Large intestine (tissue), 3 donors: ENCODE data around the gene VPS13C. TPM values are rescaled to one million over a fixed set of nuclear protein-coding genes. Genes with fewer than 3 reads are reported as not detected.

Experiments used
- DNase-seq, 2 donors: peaks; one replicate each; pipeline versions ENCODE4 v3.0.0 to v3.0.0-alpha.2; 2013
- H3K27ac ChIP-seq: one replicate; pipeline ENCODE4 v1.5.1; 2013; ENCODE audit warnings: low read length
- H3K27me3 ChIP-seq: 2 replicates; pipeline ENCODE4 v1.6.1; 2013; ENCODE audit warnings: low read length; ENCODE audit not compliant: control insufficient read depth, insufficient read depth
- H3K36me3 ChIP-seq: 2 replicates; pipeline ENCODE4 v1.6.1; 2013; ENCODE audit warnings: low read length; ENCODE audit not compliant: control insufficient read depth, insufficient read depth
- H3K4me1 ChIP-seq: one replicate; pipeline ENCODE4 v1.6.1; 2013; ENCODE audit warnings: low read length; ENCODE audit not compliant: control insufficient read depth, insufficient read depth
- H3K4me3 ChIP-seq: one replicate; pipeline ENCODE4 v1.5.1; 2013; ENCODE audit warnings: low read length
- H3K9me3 ChIP-seq: one replicate; pipeline ENCODE4 v1.6.1; 2013; ENCODE audit warnings: mild to moderate bottlenecking, low read depth, low read length, moderate library complexity; ENCODE audit not compliant: control insufficient read depth
- WGBS: methylation state at CpG from one replicate; pipeline ENCODE4 v1.1.5; 2013; ENCODE audit warnings: low lambda C conversion rate; ENCODE audit not compliant: insufficient coverage; 5-methylcytosine and 5-hydroxymethylcytosine counted together
- polyA plus RNA-seq: library from polyadenylated mRNA; unstranded; fragments of 120-200 nt; gene quantifications from one replicate; pipeline ENCODE4 v1.2.1, GENCODE V29; 2013

The VPS13C gene
- polyA plus RNA-seq, 1 donor, result 61.6 TPM

DNA sequence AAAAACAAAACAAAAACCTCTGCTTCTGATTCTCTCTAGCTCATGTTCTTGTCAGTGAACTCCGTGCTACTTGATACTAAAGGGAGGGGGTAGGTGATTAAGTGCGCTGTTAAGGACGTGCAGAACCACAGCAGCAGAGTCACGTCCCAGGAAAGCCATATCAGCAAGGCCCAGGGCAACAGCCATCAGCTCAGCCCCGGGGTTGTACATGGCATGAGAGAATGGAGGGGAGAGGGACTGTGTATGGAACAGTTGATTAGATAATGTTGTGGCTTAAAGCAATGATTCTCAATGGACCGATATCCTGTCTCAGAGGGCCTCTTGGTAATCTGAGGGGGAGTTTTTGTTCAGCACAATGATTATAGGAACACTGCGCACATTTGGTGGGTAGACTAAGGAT, 34.1 kb upstream of the VPS13C start:
- no peaks in the 10 kb centered on the region for H3K9me3 ChIP-seq
- DNase-seq, result peak; percentile 46 to 74
- 20% methylated on average over 2 of the region's 7 CpGs for WGBS
- no peaks in the 10 kb centered on the region for H3K4me1 ChIP-seq
- H3K4me3 ChIP-seq, result no peak overlapping the region
- no peaks in the 10 kb centered on the region for H3K36me3 ChIP-seq
- H3K27ac ChIP-seq, result no peak overlapping the region
- H3K27me3 ChIP-seq, result no peaks in the 10 kb centered on the region

- WGBS, result no CpG with 5 or more reads among the region's 5 CpGs
- Histone ChIP-seq H3K9me3 (no peaks in the 10 kb centered on the region), H3K4me3 (no peak overlapping the region), H3K36me3 (no peaks in the 10 kb centered on the region), H3K27ac (no peak overlapping the region), H3K27me3 (no peaks in the 10 kb centered on the region), H3K4me1 (no peaks in the 10 kb centered on the region)
- DNase-seq, result no peak
Measured at GRCh38 chr15:62093809-62094208, 33.6 kb upstream of the VPS13C start.

DNA sequence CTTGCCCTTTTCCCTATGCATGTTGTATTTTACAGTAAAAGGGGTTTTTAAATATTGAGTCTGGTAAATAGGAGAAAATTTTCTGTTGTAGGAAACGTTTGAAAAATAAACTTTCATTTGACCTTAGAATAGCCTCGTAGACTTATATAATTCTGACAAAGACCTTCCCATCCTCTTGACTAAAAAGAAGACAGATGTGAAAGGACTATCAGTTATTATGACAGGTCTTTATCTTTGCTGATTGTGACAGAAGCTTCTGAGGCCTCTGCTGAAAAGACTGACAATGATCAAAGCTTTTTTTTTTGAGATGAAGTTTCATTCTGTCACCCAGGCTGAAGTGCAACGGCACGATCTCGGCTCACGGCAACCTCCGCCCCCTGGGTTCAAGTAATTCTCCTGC, 30.7 kb upstream of the VPS13C start:
- Histone ChIP-seq H3K27ac (no peak overlapping the region), H3K9me3 (no peaks in the 10 kb centered on the region), H3K27me3 (no peaks in the 10 kb centered on the region), H3K36me3 (no peaks in the 10 kb centered on the region), H3K4me1 (no peaks in the 10 kb centered on the region), H3K4me3 (no peak overlapping the region)
- 67% methylated on average over 2 of the region's 7 CpGs for WGBS
- DNase-seq, result no peak

DNA sequence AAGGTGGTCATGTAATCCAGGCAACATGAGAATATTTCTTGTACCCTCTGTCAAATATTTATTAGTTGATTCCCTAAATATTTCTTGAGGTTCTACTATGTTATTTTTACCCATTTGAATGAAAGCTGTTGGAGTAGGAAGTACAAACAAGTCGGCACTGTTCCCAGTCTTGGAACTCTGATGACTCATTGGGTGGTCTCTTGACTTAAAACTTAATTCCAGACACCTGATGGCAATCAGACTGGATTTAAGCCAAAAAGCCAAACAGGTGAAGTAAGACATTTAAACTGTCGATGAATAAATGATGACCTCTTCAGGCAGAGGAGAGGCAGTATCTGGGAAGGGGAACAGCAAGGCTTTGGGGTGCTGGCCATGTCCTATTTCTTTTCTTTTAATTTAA, 29.4 kb upstream of the VPS13C start:
- H3K36me3 ChIP-seq, result no peaks in the 10 kb centered on the region
- no peak overlapping the region for H3K27ac ChIP-seq
- no peak overlapping the region for H3K4me3 ChIP-seq
- H3K27me3 ChIP-seq, result no peaks in the 10 kb centered on the region
- DNase-seq, result no peak
- WGBS, result no CpG with 5 or more reads among the region's 2 CpGs
- no peaks in the 10 kb centered on the region for H3K4me1 ChIP-seq
- H3K9me3 ChIP-seq, result peaks cover 8% of the 10 kb centered on the region

- WGBS, result 86% methylated on average over 1 of the region's 1 CpG
- DNase-seq, result no peak
Measured at GRCh38 chr15:62088353-62088693, 28.1 kb upstream of the VPS13C start.

DNA sequence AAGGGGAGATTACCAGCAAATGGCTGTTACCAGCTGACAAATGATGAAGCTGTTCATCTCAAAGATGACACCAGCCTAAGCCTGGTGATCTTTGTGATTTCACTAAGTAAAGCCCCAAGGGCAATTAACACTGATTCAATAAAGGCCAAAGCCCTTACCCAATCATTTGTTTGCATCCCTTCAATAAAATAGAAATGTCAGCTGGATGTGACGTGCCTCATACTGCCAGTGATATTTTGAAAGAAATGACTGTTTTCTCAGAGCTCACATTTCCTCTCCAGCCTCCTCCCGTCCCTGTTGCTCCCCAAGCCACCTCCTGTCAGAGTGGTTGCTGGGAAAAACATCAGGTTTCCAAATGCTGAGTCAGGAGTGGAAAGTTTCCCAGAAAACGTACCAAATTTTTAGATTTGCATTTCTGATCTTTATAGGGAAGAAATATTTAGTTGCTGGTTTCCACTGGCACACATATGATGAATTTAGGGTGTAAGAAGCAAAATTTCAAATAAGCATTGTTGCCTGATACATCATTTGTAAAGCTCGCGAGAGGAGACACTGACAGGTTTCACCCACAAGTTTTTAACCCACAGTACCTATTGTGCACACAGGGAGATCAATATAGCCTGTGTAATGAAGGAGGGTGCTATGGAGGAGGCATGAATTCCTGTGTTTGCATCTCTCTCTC, 27.6 kb upstream of the VPS13C start:
- H3K36me3 ChIP-seq, result no peaks in the 10 kb centered on the region
- H3K27ac ChIP-seq, result peak overlapping the region; percentile 15
- no peak overlapping the region for H3K4me3 ChIP-seq
- no peaks in the 10 kb centered on the region for H3K27me3 ChIP-seq
- WGBS, result no CpG with 5 or more reads among the region's 5 CpGs
- peak in 1 of 2 donors; percentile 43 for DNase-seq
- H3K4me1 ChIP-seq, result peaks cover 2% of the 10 kb centered on the region
- peaks cover 8% of the 10 kb centered on the region for H3K9me3 ChIP-seq

More at GRCh38 chr15:62088353-62088693, 28.1 kb upstream of the VPS13C start:
- peaks cover 8% of the 10 kb centered on the region for H3K9me3 ChIP-seq
- H3K27me3 ChIP-seq, result no peaks in the 10 kb centered on the region
- peak overlapping the region; percentile 15 for H3K27ac ChIP-seq
- H3K4me3 ChIP-seq, result no peak overlapping the region
- no peaks in the 10 kb centered on the region for H3K4me1 ChIP-seq
- H3K36me3 ChIP-seq, result no peaks in the 10 kb centered on the region

DNA sequence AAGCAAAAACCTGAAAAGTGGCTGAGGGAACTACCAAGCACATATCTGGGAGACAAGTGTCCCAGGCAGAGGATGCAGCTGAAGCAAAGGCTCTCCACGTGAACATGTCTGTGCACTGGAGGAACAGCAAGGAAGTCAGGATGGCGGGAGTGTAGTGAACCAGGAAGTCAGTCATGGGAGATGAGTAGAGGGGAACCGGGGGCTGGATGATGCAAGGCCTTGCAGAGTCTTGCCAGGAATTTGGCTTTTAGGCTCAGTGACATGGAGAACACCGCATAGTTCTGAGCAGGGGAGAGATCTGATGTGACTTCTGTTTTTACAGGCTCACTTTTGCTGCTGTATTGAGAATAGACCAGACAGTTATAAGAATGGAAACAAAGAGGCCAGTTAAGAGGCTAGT, 25.5 kb upstream of the VPS13C start:
- WGBS, result no CpG with 5 or more reads among the region's 4 CpGs
- H3K27ac ChIP-seq, result no peak overlapping the region
- H3K36me3 ChIP-seq, result no peaks in the 10 kb centered on the region
- H3K9me3 ChIP-seq, result peaks cover 8% of the 10 kb centered on the region
- DNase-seq, result no peak
- peaks cover 5% of the 10 kb centered on the region for H3K4me1 ChIP-seq
- H3K27me3 ChIP-seq, result no peaks in the 10 kb centered on the region
- no peak overlapping the region for H3K4me3 ChIP-seq

- no peaks in the 10 kb centered on the region for H3K27me3 ChIP-seq
- DNase-seq, result peak; percentile 56 to 84
- H3K4me1 ChIP-seq, result peaks cover 5% of the 10 kb centered on the region
- H3K27ac ChIP-seq, result peak overlapping the region; percentile 78
- 60% methylated on average over 1 of the region's 9 CpGs for WGBS
- H3K4me3 ChIP-seq, result no peak overlapping the region
- H3K9me3 ChIP-seq, result peaks cover 8% of the 10 kb centered on the region
- no peaks in the 10 kb centered on the region for H3K36me3 ChIP-seq
Measured at GRCh38 chr15:62083194-62084154, 23.2 kb upstream of the VPS13C start.

DNA sequence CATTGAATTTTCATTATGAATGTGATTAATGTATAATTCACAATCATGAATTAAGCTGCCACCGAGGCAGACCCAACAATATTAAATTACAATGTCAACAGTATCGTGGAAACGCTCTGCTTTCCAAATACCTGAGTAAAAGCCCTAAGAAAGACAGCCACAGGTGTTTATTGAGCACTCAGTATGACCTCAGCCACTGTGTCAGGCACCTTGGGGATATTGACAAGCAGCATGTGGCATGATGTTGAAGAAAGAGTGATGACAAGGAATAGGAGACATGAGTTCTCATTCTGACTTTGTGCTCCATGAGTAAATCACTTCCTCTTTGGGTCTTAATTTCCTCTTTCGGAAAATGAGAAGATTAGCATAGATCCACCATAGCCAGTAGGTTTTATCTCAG, 19.3 kb upstream of the VPS13C start:
- no peaks in the 10 kb centered on the region for H3K9me3 ChIP-seq
- no peaks in the 10 kb centered on the region for H3K27me3 ChIP-seq
- no CpG with 5 or more reads among the region's 4 CpGs for WGBS
- H3K36me3 ChIP-seq, result no peaks in the 10 kb centered on the region
- H3K27ac ChIP-seq, result no peak overlapping the region
- peaks cover 5% of the 10 kb centered on the region for H3K4me1 ChIP-seq
- no peak overlapping the region for H3K4me3 ChIP-seq
- DNase-seq, result no peak

GRCh38 chr15:62075595-62076277, 15.5 kb upstream of the VPS13C start:
- no peak for DNase-seq
- Histone ChIP-seq H3K9me3 (no peaks in the 10 kb centered on the region), H3K4me1 (no peaks in the 10 kb centered on the region), H3K27ac (no peak overlapping the region), H3K36me3 (no peaks in the 10 kb centered on the region), H3K27me3 (no peaks in the 10 kb centered on the region), H3K4me3 (no peak overlapping the region)
- WGBS, result 83% methylated on average over 1 of the region's 9 CpGs
